GM18507 (cell line): Measurements from ENCODE around the gene FAM174B.

Experiments used
- DNase-seq: peaks from one replicate; pipeline ENCODE4 v3.0.0; 2011; ENCODE audit warnings: low read depth; ENCODE audit not compliant: insufficient read length; ENCODE audit errors: extremely low spot score
- FAIRE-seq: peaks from 2 replicates; lab custom pipeline; 2011; peaks lifted over from hg19 to GRCh38; lab: Jason Lieb, UNC

FAM174B gene

GRCh38 chr15:92606126-92606835, 49.3 kb downstream of the FAM174B start:
- FAIRE-seq (no peak), DNase-seq (no peak)

- FAIRE-seq (no peak), DNase-seq (no peak)
Measured at GRCh38 chr15:92605225-92605944, 50.2 kb downstream of the FAM174B start.

- DNase-seq = no peak
- no peak for FAIRE-seq
Measured at GRCh38 chr15:92603743-92604470, 51.7 kb downstream of the FAM174B start.

DNA sequence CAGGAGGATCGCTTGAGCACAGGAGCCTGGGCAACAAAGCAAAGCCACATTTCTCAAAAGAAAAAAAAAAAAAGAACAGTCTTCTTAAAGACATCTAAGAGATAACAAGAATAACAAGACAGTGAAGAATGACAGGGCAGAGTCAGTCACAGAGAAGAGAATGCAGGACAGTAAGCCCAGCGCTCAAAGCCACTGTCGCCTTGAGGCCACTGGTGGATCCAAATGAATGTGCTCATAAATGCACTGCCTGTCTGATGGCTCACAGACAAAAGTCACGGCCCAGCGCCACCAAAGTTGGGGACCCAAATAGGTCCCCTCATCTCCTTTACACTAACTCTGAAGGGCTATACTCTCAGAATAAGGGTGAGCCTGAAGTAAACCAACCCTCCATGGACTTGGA, 52.3 kb downstream of the FAM174B start:
- FAIRE-seq = no peak
- DNase-seq = no peak

GRCh38 chr15:92602267-92602593, 53.3 kb downstream of the FAM174B start:
- DNase-seq = no peak
- FAIRE-seq = no peak

- DNase-seq (no peak), FAIRE-seq (no peak)
Measured at GRCh38 chr15:92601592-92602266, 53.8 kb downstream of the FAM174B start.

DNA sequence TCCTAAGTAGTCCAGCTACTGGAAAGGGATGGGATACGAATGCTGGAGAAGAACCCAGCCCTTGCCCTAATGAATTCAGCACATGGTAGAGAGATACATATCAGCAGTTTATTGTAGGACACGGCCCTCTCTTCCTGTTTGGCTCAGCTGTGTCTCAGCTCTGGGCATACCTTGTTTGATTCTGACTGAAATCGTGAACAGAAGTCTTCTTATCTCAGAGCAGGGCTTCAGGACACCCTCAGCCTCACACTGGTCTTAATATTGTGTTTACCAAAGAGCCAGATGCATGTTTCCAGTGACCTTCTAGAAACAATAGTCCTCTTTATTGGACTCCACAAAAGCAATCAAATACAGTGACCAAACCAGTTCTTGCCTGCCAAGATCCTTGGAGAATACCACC, 54.7 kb downstream of the FAM174B start:
- FAIRE-seq (no peak), DNase-seq (no peak)

DNA sequence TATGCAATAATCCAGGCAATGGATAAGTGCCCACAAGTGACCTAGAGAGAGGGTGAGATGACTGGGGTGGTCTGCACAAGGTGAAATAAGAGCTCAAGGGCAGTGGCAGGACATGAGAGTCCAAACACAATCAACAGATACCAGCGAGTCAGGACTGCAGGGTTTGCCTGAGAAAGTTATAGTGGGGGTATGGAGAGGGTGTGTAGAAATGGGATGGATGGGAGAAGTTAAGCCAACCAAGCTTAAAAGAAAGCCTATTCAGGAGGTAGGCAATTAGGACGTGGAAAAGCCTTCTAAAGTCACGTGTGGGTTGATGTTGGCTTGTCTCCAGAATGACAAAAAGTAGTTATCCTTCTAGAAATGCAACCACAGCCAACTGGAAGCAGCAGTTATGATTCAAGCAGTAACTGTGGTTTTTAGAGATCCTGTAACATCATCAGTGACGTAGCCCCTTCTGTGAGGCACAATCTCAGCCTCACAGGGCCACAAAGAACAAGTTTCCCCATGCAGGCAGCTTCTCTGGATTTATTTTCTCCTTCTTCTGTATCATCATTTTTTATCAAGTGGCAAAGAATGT, 56.1 kb downstream of the FAM174B start:
- DNase-seq (no peak), FAIRE-seq (no peak)

DNA sequence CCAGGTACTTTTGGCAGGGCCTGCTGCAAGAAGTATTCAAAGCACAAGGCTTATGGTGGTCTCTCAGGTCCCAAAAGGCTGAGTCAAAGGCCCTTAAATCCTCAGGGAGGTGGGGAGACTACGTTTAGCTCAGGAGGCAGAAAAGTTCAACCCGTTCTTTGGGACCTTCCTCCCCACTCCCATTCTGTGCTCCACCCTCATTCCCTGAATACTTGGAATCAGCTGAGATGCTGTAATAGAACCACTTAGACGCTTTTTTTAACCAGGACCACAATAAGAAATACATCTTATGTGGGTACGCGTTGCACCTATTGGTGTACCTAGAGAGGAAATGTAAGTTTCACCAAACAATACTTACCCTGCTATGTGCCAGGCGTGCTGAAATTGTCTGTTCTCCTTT, 58.0 kb downstream of the FAM174B start:
- DNase-seq = no peak
- no peak for FAIRE-seq

- no peak for FAIRE-seq
- DNase-seq = no peak
Measured at GRCh38 chr15:92596623-92597022, 59.0 kb downstream of the FAM174B start.

GRCh38 chr15:92595506-92596381, 59.8 kb downstream of the FAM174B start:
- DNase-seq = no peak
- no peak for FAIRE-seq

- DNase-seq (no peak), FAIRE-seq (no peak)
Measured at GRCh38 chr15:92591275-92591674, 64.3 kb downstream of the FAM174B start.

DNA sequence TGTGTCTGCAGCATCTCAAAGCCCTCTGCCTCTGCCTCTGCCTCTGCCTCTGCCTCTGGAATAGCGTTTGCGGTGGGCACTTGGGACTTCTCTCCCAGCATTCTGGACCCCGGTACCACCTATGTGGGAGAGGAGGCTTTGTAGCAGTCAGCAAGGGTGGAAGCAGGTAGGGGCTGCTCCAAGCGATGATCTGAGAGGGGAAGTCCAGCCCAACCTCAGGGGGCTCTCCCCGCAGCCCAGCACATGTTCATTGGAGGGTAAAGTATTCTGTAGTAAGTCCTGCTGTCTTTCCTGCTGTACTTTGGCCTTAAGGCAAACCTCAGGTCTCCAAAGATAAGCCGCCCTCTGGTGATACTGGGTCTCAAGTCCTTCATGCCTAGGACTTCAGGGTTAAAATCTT, 68.6 kb downstream of the FAM174B start:
- FAIRE-seq = no peak
- no peak for DNase-seq

DNA sequence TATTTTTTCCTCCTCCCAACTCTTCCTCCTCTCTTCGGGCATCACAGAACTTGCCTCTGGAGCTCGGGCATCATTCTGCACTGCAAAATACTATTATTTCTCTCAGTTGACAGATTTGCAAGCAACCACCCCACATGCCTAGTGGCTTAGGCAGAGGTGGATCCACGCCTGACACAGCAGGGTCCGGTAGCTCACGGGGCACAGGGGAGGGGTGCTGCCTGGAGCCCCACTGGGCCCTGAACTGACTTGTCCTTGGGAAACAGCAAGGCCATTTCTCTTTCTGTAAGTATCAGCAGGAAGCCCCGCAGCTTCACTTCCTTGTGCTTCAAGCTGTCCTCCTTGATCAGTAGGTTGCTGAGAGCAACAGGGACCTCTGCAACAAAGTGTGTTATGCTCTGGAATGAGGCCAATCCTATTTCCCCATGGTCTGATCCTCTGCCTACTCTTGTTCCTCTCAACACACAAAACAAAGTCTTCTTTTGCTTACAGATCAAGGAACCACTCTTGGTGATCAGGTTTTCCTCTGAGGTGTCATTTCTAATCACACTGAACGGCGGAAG, 69.1 kb downstream of the FAM174B start:
- FAIRE-seq (no peak), DNase-seq (no peak)

- FAIRE-seq (no peak), DNase-seq (no peak)
Measured at GRCh38 chr15:92584105-92584504, 71.5 kb downstream of the FAM174B start.

GRCh38 chr15:92583096-92584034, 72.2 kb downstream of the FAM174B start:
- FAIRE-seq (no peak), DNase-seq (no peak)

- FAIRE-seq (no peak), DNase-seq (no peak)
Measured at GRCh38 chr15:92582206-92582605, 73.4 kb downstream of the FAM174B start.
